ENCODE measurements around the gene DCDC1.

- TF ChIP-seq CTCF (IDR thresholded peaks at IDR 0.05; ENCODE audit: low read depth, low read length), result no peak
- TF ChIP-seq EZH2phosphoT487 (IDR thresholded peaks at IDR 0.05; ENCODE audit: low read depth), result no peak
These were observed 2.7 kb downstream of the DCDC1 start for GRCh38 chr11:31366795-31367194.
